ENCODE data around the gene P4HA3. TPM values are rescaled to one million over a fixed set of nuclear protein-coding genes. Genes with fewer than 3 reads are reported as not detected.

P4HA3 gene
- total RNA-seq, 1 experiment from 2014 or later = 0.13 TPM

DNA sequence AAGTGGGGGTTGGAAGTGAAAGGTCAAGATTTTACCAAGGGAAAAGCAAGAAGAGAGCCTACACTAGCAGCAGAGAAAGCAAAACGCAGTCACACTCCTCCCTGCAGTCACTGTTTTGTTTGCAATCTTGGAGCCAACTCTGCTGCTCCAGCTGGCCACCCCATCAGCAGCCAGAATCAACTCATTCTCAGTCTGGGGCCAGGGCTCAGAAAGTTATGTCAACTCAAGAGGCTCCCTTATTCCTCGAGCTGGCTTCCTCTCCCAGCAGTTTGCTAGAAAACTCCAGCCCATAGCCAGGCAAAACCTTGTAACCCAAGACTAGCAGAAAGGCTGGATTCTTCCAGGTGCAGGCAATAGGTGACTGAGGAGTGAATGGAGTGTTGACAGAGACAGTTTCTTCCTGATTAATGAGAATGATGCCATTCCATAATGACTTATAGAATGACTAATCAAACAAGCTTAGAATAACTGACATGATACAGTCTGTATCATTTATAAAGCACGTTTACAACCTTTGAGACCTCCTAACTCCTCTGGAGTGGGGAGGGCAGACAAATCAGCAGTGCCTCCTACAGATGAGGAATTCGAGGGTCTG lies 53.4 kb downstream of the P4HA3 start:
- no peak overlapping the region for H3K27ac Mint-ChIP-seq
- POLR2A ChIA-PET = no interaction called here

DNA sequence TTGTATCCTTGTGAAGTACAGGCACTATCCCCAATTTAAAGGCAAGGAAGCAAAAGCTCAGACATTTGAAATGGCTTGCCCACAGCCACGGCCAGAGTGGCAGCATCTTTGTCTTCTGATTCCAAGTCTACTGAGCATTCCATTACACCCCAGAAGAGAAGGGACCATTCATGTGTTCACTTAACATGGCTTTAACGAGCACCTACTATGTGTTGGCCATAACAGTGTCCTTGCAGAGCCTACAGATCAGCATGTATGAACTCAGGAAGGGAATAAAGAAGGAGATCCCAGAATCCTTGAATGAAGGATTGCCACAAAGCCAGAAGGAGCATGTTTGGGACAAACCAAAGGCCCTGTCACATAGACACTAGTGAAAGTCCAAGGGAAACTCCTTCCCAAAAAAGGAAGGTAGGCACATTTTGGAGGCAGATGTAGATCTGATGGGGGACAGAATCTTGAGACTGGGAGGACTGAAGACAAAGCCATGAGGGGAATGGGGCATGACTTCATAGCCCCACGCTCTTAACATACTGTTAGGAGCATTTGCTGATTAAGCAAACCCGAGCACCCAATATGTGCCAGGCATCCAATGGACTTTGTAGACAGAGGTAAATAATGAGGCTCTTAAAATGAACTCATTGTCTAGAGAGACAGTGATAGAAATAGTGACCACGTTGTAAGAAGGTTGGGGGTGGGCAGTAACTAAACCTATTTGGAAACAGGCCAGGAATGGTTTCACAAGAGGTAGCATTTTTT lies 54.9 kb downstream of the P4HA3 start:
- H3K27me3 Mint-ChIP-seq (ENCODE audit: low read depth) = peaks cover 1% of the 10 kb centered on the region
- no peak overlapping the region for H3K27ac Mint-ChIP-seq
- DNase-seq (ENCODE audit: low spot score) (no peak), ATAC-seq (no peak)
- H3K36me3 Mint-ChIP-seq = peaks cover 6% of the 10 kb centered on the region
- POLR2A ChIA-PET = no interaction called here
- TF ChIP-seq, protein P1, sequence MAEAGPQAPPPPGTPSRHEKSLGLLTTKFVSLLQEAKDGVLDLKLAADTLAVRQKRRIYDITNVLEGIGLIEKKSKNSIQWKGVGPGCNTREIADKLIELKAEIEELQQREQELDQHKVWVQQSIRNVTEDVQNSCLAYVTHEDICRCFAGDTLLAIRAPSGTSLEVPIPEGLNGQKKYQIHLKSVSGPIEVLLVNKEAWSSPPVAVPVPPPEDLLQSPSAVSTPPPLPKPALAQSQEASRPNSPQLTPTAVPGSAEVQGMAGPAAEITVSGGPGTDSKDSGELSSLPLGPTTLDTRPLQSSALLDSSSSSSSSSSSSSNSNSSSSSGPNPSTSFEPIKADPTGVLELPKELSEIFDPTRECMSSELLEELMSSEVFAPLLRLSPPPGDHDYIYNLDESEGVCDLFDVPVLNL (CRISPR knock-in tag; IDR thresholded peaks at IDR 0.05; ENCODE audit: borderline replicate concordance, low read depth) = no peak
- TF ChIP-seq MYBL2 (CRISPR knock-in tag; IDR thresholded peaks at IDR 0.05) (no peak), SP1 (CRISPR knock-in tag; conservative IDR thresholded peaks at IDR 0.05) (no peak), ZNF396 (CRISPR knock-in tag; IDR thresholded peaks at IDR 0.05; ENCODE audit: borderline replicate concordance) (no peak), SMAD3 (CRISPR knock-in tag; IDR thresholded peaks at IDR 0.05; ENCODE audit: borderline replicate concordance) (no peak), FOXP1 (CRISPR knock-in tag; IDR thresholded peaks at IDR 0.05; ENCODE audit: borderline replicate concordance) (no peak), ZNF671 (CRISPR knock-in tag; IDR thresholded peaks at IDR 0.05) (no peak)
- TF ChIP-seq, protein P2, sequence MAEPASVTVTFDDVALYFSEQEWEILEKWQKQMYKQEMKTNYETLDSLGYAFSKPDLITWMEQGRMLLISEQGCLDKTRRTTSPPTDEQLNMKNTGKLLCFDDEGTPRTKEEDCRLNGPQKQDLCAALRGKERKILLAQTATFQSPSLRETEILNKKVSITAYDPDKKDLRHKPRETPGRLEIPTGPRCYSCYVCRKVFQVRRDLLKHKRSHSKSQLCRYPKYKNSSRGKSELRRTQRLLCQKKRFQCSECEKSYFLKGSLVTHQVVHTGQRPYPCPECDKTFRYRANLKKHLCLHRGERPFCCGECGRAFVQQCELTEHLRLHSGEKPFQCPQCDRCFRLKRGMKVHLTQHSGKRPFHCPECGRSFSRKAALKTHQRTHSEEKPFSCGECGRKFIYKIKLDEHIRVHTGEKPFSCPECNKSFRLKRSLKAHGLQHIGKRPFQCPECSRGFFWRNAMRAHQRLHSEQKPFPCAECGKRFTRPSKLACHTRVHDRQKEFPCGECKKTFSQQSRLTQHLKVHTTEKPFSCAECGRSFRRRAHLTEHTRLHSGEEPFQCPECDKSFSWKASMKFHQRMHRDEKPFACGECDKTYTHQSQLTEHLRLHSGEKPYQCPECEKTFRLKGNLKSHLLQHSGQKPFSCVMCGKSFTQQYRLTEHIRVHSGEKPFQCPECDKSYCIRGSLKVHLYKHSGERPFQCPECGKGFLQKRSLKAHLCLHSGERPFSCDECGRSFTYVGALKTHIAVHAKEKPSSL (CRISPR knock-in tag; conservative IDR thresholded peaks at IDR 0.05) = no peak
- TF ChIP-seq, protein P3, sequence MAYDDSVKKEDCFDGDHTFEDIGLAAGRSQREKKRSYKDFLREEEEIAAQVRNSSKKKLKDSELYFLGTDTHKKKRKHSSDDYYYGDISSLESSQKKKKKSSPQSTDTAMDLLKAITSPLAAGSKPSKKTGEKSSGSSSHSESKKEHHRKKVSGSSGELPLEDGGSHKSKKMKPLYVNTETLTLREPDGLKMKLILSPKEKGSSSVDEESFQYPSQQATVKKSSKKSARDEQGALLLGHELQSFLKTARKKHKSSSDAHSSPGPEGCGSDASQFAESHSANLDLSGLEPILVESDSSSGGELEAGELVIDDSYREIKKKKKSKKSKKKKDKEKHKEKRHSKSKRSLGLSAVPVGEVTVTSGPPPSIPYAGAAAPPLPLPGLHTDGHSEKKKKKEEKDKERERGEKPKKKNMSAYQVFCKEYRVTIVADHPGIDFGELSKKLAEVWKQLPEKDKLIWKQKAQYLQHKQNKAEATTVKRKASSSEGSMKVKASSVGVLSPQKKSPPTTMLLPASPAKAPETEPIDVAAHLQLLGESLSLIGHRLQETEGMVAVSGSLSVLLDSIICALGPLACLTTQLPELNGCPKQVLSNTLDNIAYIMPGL (CRISPR knock-in tag; IDR thresholded peaks at IDR 0.05) = no peak
- H3K9me3 Mint-ChIP-seq = peaks cover 9% of the 10 kb centered on the region
- no peak overlapping the region for H3K4me3 Mint-ChIP-seq
- H3K4me1 Mint-ChIP-seq = no peaks in the 10 kb centered on the region
- CTCF ChIA-PET = interaction anchor here (1.0 to 4.4 kb wide), 20 partner anchors 9 to 483 kb away, joined by 3 to 80 read pairs (median 6); partner anchors contain the start of genes C2CD3, PGM2L1 and PPME1

More for the DNA sequence above, 53.4 kb downstream of the P4HA3 start:
- H3K4me3 Mint-ChIP-seq = no peak overlapping the region
- peaks cover 6% of the 10 kb centered on the region for H3K36me3 Mint-ChIP-seq
- DNase-seq (ENCODE audit: low spot score) = no peak
- no peaks in the 10 kb centered on the region for H3K4me1 Mint-ChIP-seq
- TF ChIP-seq, protein P4, sequence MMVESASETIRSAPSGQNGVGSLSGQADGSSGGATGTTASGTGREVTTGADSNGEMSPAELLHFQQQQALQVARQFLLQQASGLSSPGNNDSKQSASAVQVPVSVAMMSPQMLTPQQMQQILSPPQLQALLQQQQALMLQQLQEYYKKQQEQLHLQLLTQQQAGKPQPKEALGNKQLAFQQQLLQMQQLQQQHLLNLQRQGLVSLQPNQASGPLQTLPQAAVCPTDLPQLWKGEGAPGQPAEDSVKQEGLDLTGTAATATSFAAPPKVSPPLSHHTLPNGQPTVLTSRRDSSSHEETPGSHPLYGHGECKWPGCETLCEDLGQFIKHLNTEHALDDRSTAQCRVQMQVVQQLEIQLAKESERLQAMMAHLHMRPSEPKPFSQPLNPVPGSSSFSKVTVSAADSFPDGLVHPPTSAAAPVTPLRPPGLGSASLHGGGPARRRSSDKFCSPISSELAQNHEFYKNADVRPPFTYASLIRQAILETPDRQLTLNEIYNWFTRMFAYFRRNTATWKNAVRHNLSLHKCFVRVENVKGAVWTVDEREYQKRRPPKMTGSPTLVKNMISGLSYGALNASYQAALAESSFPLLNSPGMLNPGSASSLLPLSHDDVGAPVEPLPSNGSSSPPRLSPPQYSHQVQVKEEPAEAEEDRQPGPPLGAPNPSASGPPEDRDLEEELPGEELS (CRISPR knock-in tag; IDR thresholded peaks at IDR 0.05) = no peak
- TF ChIP-seq TCF7 (CRISPR knock-in tag; IDR thresholded peaks at IDR 0.05; ENCODE audit: low read depth) = no peak
- no peak for TF ChIP-seq FOXK1 (CRISPR knock-in tag; IDR thresholded peaks at IDR 0.05)
- no peak for TF ChIP-seq ZNF317 (CRISPR knock-in tag; IDR thresholded peaks at IDR 0.05; ENCODE audit: borderline replicate concordance, low read depth)
- no peak for TF ChIP-seq IRF2 (CRISPR knock-in tag; IDR thresholded peaks at IDR 0.05; ENCODE audit: borderline replicate concordance, low read depth)
- no peak for ATAC-seq
- H3K27me3 Mint-ChIP-seq (ENCODE audit: low read depth) = no peaks in the 10 kb centered on the region; the same call in 1 of the 2 replicates
- CTCF ChIA-PET = interaction anchor here (1.3 to 1.4 kb wide), 3 partner anchors 61 to 312 kb away, joined by 4 to 6 read pairs (median 5); no protein-coding TSS in a partner anchor
- H3K9me3 Mint-ChIP-seq = peaks cover 9% of the 10 kb centered on the region
